ENCODE measurements around the gene PRAC1. TPM values are rescaled to one million over a fixed set of nuclear protein-coding genes. Genes with fewer than 3 reads are reported as not detected.

PRAC1 gene
- not detected for total RNA-seq

DNA sequence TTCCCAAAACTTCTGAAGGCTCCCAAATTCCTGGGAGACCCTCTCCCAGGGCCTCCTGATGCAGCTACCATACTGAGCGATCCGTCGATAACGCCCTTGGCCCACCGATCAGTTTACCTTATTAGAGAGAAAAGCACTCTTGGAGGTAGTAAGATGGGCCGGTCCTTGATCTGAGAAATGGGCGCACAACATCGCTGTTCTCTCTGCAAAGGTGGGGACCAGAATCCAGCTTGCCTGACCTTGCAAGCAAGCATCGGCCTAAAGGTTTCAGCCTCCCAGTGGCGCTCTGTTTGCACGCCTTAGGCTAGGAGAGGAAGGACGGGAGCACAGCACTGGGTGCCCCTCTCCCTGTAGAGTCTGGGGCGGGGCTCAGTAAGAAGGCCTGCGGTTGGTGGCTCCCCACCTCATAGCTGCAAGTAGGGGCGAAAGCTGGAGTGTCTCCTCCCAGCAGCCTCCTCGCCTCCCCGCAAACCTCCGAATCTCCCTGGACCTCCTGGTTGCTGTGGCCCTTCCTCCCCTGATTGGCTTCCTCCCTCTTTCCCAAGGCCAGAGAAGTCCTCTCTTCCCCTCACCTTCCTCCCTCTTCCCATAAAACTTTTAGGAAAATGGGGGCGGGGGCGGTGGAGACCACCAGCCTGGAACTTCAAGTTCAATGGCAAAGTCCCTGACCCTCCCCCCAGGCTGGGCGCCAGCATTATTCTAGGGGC, at the start of gene PRAC1:
TSS of gene PRAC1 (minus strand) at position 318 of the 707 bp plus-strand sequence. CDS start at position 192, 126 bp downstream.
- DNase-seq: no peak

DNA sequence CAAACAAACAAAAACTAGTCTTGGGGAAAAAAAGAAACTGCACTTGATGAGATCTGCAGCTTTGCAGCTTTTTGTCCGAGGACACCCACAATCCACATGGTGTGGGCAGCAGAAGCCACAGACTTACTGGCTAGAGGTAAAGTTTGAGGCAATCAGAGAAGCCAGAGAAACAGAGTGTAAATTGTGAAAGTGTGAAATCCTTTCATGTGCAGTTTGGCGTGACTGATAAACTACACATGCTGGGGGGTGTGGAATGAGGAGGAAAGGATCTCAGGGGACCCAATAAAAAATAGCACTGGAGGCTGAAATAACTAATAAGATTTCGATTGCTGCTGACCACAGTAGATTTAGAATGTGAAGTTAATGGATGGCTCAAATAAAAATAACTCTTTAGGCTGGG, 48.6 kb upstream of the PRAC1 start:
- no peak for DNase-seq

DNA sequence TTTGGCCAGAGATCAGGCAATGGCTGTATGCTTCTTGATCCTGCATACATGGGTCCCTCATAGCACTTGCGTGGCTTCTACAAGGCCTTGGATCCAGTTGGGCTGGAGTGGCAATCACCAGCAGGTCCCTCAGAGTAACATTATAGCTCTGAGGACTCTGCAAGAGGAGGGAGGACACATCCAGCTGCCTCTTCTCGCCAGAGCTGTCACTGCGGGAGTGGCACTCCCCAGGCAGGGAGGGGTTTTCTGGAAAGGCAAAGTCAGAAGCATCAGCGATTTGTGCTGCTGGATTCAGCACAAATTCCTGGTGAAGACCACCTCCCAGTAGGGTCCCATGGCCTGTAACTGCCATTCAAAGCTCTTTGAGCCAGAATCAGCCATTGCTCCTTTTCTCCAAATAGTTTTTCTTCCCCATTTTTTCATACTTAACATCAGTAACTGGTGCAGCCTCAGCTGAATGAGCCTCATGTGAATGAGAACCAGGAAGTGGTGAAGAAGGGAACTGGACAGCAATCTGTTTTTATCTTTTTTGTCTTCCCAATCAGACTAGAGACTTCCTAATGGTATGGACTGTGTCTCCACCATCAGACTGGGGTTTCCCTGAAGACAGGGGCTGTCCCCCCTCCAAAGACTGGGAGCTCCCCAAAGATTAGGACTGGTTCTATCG, 46.8 kb upstream of the PRAC1 start:
- no peak for DNase-seq

GRCh38 chr17:48767263-48767774, 45.0 kb upstream of the PRAC1 start:
- DNase-seq: no peak

DNA sequence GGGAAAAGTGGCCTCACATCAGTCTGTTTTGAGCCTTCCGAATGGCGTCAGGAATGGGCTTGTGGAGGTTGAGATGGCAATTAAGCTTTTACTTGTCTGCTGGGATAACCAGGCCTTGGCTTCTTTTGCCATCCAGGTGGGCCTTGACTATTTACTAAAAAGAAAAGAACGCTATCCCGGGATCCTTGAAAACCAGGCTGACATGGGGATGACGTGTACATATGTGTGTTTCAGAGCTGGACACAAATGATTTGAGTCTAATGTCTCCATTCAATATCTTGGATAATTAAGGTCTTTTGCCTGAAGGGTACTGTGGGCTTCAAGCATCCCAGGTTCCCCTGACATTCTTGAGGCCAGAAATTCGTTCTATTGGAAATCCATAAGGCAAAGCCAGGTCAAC, 38.8 kb upstream of the PRAC1 start:
- DNase-seq: no peak

GRCh38 chr17:48760411-48760810, 38.1 kb upstream of the PRAC1 start:
- DNase-seq: no peak

- DNase-seq: no peak
Observed at GRCh38 chr17:48759288-48759687, 37.0 kb upstream of the PRAC1 start.

- no peak for DNase-seq
Observed at GRCh38 chr17:48757524-48757961, 35.2 kb upstream of the PRAC1 start.

- no peak for DNase-seq
Observed at GRCh38 chr17:48756830-48757251, 34.5 kb upstream of the PRAC1 start.

- no peak for DNase-seq
Observed at GRCh38 chr17:48755356-48755755, 33.0 kb upstream of the PRAC1 start.

DNA sequence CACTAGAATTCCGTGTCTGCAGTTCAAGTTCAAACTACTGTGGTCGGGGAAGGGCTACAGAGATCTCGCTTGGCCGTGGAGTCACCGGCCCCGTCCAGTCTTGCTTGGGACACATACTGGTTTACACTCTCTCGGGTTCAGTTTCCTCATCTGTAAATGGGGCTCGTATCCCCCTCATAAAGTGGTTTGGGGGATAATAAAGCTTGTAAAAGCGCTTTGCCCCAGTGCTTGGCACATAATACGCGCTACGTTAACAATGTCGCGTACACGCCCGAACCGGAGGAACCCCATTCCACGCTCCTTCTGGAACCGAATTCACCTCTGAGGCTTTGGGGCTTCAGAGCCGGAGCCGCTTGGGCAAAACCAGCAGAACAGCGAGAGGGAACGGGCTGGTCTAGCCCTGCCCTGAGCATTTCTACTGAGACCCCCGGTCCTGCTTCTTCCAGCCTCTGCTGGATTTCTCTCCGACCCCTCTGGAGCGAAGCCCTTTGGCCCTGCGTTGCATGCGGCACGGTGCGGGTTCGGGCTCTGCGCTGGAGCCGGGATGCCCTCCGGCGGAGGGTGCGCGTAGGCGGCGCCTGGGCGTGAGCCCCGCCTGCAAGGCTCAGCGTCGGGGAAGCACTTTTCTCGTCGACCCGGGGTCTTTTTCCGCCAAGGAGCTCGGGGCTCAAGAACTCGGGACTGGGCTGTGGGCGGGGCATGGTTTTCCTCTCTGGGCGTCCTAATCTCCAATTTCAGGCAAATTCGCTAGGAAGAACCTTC, 32.4 kb upstream of the PRAC1 start:
- DNase-seq: no peak

DNA sequence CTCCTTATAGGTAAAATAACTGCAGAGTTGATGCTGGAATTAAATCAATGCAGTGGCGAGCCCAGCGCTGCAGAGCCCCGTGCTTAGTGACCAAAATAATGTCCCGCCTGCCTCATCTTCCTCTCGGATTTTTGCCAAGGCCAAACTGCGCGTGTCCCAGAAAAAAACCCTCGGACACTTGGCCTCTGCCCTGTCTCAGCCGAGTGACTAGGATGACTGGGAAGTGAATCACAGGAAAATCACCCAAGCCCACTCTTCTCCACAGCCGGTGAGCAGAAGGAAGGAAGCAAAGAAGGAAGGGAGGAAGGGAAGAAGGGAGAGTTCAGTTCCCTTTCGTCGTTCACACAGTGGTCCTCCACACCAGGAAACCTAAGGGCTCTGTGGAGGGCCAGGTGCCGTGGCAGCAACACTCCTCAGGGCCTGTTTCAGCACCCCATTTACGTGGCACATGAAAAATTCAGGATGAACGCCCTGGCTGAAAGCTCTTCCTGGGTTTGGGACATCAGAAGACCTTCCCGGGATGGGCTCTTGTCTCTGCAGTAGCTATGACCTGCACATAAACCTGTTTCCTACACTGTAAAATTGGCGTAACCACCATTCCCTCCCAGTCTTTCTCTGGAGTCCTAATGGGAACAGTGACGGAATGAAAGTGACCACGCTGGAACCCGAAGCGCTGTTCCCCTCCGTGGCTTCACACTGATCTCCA, 31.6 kb upstream of the PRAC1 start:
- no peak for DNase-seq

GRCh38 chr17:48752399-48753288, 30.3 kb upstream of the PRAC1 start:
- no peak for DNase-seq

- DNase-seq: no peak
Observed at GRCh38 chr17:48751733-48752398, 29.5 kb upstream of the PRAC1 start.

DNA sequence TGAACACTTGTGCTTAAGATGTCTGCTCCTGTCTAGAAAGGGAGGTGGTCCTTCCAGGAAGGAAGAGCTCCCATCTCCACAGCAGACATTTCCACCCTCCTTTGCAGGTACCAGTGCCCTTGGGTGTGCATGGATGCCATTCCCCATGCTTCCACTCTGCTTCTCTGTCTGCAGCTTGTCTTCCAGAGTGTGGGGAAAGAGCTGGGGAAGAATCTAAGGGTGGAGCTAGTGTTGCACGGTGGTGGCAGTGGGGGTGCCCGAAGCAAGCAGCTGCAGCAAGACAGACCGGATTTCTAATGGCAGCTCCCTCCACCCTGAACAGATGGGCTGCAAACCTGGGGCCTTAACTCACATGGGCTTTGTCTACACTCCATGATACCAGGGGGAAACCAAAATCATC, 28.9 kb upstream of the PRAC1 start:
- no peak for DNase-seq

DNA sequence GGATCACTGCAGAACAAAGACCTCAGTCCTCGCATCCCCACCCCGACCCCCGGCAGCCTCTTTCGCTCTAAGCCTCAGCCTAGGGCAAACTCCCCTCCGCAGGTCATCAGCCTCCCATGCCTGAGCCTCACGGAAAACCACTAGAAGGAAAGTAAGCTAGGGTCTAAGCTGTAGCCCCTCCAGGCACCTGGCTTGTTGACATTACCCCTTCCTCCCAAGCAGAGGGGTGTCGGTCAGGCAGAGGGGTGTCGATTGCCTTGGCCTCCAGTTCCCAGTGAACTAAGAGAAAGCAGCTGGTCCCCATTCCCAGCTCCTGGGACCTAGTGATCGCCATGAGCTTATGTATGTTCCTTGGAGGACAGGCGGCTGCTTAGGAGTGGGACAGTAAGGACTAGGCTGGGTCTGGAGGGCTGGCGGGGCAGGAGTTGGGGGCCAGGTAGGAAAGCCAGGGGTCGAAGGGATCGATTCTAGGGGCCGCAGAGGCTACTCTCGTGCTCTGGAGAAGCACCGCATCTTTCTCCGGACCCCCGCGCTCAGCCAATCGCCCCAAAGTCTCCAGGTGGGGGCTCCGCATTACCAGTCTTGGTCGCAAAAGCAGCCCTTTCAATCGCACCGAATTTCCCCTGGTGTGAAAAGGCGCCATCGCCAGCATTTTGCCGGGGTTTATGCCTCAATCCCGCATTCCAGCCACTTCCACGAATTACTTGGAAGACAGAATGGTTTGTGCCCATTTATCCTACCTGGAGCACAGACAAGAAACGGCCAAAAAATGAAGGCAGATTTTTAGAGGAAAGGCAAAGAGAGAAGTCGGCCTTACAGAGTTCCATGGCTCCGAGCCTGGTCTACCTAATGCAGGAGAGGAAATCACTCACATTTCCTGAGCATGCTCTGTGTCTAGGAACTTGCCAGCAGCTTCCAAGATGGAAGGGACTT, 27.6 kb upstream of the PRAC1 start:
- no peak for DNase-seq

GRCh38 chr17:48748718-48749566, 26.6 kb upstream of the PRAC1 start:
- no peak for DNase-seq
